ENCODE measurements around the gene GARNL3. TPM values are rescaled to one million over a fixed set of nuclear protein-coding genes. Genes with fewer than 3 reads are reported as not detected.
A peak's percentile ranks its signal among the peaks of the same experiment; 100 is the strongest.

The GARNL3 gene
- total RNA-seq, 4 donors from 2014 or later: 11.9 to 19.1 (median 16.5) TPM

DNA sequence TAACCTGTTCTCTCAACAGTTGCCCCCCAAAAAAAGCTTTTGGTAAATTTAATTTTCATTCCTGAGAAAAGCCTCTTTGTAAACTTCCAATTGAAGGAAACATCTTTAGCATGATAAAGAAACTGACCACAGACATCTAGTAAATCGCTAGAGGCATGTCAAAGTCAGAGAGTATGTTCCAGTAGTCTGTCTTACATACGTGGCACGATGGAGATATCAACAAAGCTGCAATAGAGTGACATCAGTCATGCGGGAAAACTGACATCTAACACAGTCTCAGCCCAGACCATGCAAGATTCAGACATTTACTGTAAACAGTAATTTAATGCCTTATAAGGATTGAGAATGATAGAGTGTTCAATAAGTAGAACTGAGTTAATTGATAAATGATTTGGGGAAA, 45.1 kb downstream of the GARNL3 start:
- intact Hi-C loops (cut with DNase I; ENCODE audit: low total_unique reads): no loop called here
- no peak for TF ChIP-seq POLR2A (IDR thresholded peaks at IDR 0.05)
- TF ChIP-seq, protein P1, sequence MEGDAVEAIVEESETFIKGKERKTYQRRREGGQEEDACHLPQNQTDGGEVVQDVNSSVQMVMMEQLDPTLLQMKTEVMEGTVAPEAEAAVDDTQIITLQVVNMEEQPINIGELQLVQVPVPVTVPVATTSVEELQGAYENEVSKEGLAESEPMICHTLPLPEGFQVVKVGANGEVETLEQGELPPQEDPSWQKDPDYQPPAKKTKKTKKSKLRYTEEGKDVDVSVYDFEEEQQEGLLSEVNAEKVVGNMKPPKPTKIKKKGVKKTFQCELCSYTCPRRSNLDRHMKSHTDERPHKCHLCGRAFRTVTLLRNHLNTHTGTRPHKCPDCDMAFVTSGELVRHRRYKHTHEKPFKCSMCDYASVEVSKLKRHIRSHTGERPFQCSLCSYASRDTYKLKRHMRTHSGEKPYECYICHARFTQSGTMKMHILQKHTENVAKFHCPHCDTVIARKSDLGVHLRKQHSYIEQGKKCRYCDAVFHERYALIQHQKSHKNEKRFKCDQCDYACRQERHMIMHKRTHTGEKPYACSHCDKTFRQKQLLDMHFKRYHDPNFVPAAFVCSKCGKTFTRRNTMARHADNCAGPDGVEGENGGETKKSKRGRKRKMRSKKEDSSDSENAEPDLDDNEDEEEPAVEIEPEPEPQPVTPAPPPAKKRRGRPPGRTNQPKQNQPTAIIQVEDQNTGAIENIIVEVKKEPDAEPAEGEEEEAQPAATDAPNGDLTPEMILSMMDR (IDR thresholded peaks at IDR 0.05): no peak
- no peak overlapping the region for H3K4me3 ChIP-seq (ENCODE audit: low read depth, poor library complexity, severe bottlenecking)
- WGBS, 2 donors: 81 to 82% methylated on average over 4 of the region's 4 CpGs
- no peak for DNase-seq (ENCODE audit: low spot score in 2 of 2)

DNA sequence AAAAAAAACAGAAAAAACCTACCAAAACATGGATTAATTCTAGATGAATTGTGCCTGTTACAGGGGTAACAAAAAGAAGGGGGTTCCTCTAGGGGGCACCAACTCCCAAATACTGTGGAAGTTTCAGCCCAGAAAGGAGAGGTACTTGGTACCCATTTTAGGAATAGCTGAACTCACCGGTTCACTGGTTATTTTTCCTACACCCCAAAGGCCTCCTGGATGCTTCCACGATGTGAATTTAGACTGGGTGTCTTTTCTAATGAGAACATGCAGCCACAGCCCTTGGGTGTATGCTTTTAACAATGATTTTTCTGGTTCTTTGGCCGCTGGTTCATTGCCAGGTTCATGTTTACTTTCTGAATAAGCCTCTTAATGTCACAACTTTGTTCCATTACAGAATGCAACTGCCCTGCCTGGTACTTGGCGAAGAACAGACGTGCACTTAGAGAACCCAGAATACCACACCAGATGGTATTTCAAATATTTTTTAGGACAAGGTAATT, 46.7 kb downstream of the GARNL3 start:
- TF ChIP-seq, protein P1 (IDR thresholded peaks at IDR 0.05): no peak
- no peak for TF ChIP-seq POLR2A (IDR thresholded peaks at IDR 0.05)
- DNase-seq (ENCODE audit: low spot score in 2 of 2): peak in 1 of 2 donors; percentile 56
- intact Hi-C loops (cut with DNase I; ENCODE audit: low total_unique reads): no loop called here
- WGBS, 2 donors: 29 to 48% methylated on average over 5 of the region's 5 CpGs
- H3K4me3 ChIP-seq (ENCODE audit: low read depth, poor library complexity, severe bottlenecking): no peak overlapping the region

DNA sequence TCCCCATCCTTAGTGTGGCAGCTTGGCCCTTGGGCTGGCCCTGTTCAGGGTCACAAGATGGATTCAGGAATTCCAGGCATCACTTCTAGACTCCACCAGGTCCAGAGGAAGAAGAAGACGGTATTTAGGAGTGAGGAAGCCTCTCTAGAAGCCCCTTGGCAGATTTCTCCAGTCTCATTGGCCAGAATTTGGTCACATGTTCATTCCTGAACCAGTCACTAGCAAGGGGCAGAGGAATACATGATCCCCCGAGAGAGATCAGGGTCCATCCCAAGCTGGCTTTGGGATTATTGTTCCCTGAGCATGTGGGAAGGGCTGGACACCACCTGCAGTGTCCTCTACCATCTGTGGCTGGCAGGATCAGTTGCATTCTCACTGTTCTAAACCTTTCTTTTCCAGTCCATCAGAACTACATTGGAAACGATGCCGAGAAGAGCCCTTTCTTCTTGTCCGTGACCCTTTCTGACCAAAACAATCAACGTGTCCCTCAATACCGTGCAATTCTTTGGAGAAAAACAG, 48.5 kb downstream of the GARNL3 start:
- WGBS, 2 donors: 92 to 95% methylated on average over 7 of the region's 7 CpGs
- no peak overlapping the region for H3K4me3 ChIP-seq (ENCODE audit: low read depth, poor library complexity, severe bottlenecking)
- no peak for DNase-seq (ENCODE audit: low spot score in 2 of 2)
- TF ChIP-seq POLR2A (IDR thresholded peaks at IDR 0.05): no peak
- TF ChIP-seq, protein P1 (IDR thresholded peaks at IDR 0.05): no peak
- intact Hi-C loops (cut with DNase I; ENCODE audit: low total_unique reads): no loop called here

DNA sequence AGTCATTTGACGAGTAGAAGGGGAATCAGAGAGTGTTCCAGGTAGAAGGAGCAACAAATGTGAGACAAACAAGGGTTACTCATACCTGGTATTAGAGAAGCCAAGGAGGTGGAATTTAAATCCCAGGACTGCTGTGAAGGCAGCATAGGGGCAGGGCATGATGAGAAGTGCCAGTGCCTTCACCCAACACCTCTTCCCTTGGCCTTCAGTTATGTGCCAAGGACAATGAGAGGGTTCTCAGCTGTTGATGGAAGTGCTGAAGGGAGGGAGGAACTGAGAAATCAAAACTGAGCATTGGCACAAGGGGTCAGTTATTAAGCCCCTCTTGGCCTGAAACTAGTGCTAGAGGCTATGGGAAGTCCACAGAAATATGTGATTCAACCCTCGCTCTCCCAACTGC, 50.3 kb downstream of the GARNL3 start:
- intact Hi-C loops (cut with DNase I; ENCODE audit: low total_unique reads): no loop called here
- no peak for TF ChIP-seq POLR2A (IDR thresholded peaks at IDR 0.05)
- WGBS, 2 donors: 92 to 94% methylated on average over 2 of the region's 2 CpGs
- no peak overlapping the region for H3K4me3 ChIP-seq (ENCODE audit: low read depth, poor library complexity, severe bottlenecking)
- DNase-seq (ENCODE audit: low spot score in 2 of 2): no peak

DNA sequence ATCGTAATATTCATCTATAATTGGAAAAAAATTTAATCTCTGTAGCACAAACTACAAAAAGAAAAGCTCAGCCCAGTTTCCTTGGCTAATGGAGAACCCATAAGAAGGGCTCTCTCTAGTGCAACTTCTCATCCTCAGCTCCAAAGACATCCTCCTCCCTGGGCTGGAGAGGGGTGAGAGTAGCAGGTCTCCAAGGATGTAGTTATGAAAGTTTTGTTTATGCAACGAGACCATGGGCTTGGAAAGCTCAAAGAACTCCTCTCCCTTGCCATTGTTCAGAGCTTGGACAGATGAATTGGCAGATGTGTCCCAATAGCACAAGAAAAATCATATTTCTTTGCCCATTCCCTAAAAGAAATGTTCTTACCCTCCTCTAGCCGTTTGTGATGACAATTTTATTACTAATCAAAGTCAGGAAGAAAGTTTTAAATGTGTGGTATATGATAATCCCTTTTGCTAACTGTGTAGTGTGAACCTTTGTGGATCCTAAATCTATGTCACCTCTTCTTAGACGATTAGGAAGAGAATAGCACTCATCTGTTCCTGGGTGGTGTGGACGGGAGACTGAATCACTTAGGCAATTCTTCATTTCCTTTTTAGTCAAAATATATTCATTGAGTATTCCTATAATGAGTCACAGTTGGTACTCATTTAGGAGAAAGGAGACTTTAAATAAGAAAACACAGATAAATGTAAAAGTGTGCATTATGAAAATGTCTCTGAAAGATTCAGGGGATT, 52.2 kb downstream of the GARNL3 start:
- intact Hi-C loops (cut with DNase I; ENCODE audit: low total_unique reads): no loop called here
- TF ChIP-seq POLR2A (IDR thresholded peaks at IDR 0.05): no peak
- 42 to 51% methylated on average over 5 of the region's 5 CpGs for WGBS, 2 donors
- no peak overlapping the region for H3K4me3 ChIP-seq (ENCODE audit: low read depth, poor library complexity, severe bottlenecking)
- DNase-seq (ENCODE audit: low spot score in 2 of 2): no peak

DNA sequence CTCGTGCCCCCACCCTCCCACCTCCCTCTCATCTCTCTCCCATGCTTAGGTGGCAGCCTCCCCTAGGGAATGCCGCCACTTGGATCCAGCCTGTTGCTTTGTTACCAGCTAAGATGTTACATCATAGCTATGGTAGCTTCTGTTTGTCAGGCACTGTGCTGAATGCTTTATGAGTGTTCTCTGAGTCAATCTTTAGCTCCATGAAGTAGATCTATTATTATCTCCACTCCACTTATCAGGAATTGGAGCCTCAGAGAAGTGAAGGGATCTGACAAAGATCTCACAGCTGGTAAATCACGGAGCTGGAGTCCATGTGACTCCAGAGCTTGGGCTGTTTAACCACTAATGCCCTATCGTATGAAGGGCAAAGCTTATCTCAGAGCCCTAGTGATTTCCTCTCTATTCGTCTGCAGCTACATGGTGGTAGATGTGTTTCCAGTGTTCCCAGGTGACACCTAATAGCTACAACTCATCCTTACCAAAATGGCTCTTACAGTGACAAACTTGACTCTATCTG, 54.1 kb downstream of the GARNL3 start:
- WGBS, 2 donors: 87 to 89% methylated on average over 5 of the region's 5 CpGs
- TF ChIP-seq POLR2A (IDR thresholded peaks at IDR 0.05): no peak
- TF ChIP-seq, protein P1 (IDR thresholded peaks at IDR 0.05): no peak
- intact Hi-C loops (cut with DNase I; ENCODE audit: low total_unique reads): no loop called here
- DNase-seq (ENCODE audit: low spot score in 2 of 2): no peak
- no peak overlapping the region for H3K4me3 ChIP-seq (ENCODE audit: low read depth, poor library complexity, severe bottlenecking)
